Measurements from ENCODE around the gene LEKR1. TPM values are rescaled to one million over a fixed set of nuclear protein-coding genes. Genes with fewer than 3 reads are reported as not detected.
A peak's percentile ranks its signal among the peaks of the same experiment; 100 is the strongest.

The LEKR1 gene
- total and polyA plus RNA-seq, 2 of the 13 experiments (the other 11 are each of a cell fraction or from before 2014, with no cell fraction given) = 0.49 to 1.5 TPM

DNA sequence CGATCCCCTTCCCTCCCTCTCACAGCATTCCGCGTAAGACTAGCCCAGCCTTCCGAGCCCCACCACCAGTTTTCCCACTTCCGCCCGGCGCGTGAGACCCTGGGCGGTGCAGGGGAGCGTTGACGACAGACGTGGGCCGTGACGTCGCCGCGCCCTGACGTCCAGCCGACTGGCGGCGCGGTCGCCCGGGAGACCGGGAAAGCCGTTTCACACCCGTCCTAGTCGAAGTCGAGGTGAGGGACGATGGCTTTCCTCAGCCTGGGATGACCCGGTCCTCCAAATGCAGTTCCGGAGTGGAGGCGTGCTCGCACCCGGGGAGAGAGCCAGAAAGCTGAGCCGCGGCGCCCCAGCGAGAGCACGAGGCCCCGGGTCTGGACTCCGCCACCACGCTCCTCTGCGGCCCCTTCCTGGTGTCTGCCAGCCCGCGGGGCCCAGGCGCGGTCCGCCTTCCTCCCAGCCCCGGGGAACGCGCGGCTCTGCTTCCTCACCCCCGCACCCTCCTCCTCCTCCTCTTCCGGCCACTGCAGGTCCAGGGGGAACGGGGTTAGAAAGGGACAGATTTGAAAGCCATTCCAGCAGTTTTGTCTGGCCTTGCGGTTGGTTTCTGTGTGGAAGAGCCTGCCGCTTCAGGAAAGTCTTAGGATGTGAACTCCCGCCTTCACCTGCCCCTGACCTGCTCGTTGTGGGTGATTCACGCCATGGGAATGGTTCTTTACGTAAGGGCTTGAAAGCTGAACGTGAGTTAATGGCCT is at the start of gene LEKR1 (continued):
- TF ChIP-seq ZNF232 (CRISPR knock-in tag; IDR thresholded peaks at IDR 0.05; ENCODE audit: borderline replicate concordance) (0 out of 2 replicates have a peak, but pooled peaks have one; percentile 25), SOX6 (IDR thresholded peaks at IDR 0.05) (no peak), SOX6 (CRISPR knock-in tag; IDR thresholded peaks at IDR 0.05) (peak; percentile 56), ZNF782 (CRISPR knock-in tag; IDR thresholded peaks at IDR 0.05; ENCODE audit: borderline replicate concordance) (peak; percentile 76; the same call in 1 of the 2 replicates), PRMT3 (CRISPR knock-in tag; IDR thresholded peaks at IDR 0.05; ENCODE audit: borderline replicate concordance, low read depth) (no peak), ZNF883 (CRISPR knock-in tag; IDR thresholded peaks at IDR 0.05; ENCODE audit: not compliant biosample characterization) (peak; percentile 21), RXRB (CRISPR knock-in tag; IDR thresholded peaks at IDR 0.05; ENCODE audit: borderline replicate concordance) (peak; percentile 62; the same call in 1 of the 2 replicates), ZNF350 (CRISPR knock-in tag; IDR thresholded peaks at IDR 0.05; ENCODE audit: borderline replicate concordance, low read depth) (peak; percentile 72), JUN (CRISPR knock-in tag; IDR thresholded peaks at IDR 0.05) (peak; percentile 51; the same call in 1 of the 2 replicates), NKX3-1 (CRISPR knock-in tag; IDR thresholded peaks at IDR 0.05) (peak; percentile 68; the same call in 1 of the 2 replicates), ZNF556 (CRISPR knock-in tag; IDR thresholded peaks at IDR 0.05; ENCODE audit: borderline replicate concordance) (peak; percentile 76; the same call in 1 of the 2 replicates), KLF13 (CRISPR knock-in tag; IDR thresholded peaks at IDR 0.05) (no peak), KAT7 (CRISPR knock-in tag; IDR thresholded peaks at IDR 0.05; ENCODE audit: borderline replicate concordance) (no peak), STAG1 (CRISPR knock-in tag; IDR thresholded peaks at IDR 0.05) (0 out of 2 replicates have a peak, but pooled peaks have one; percentile 6)
- TF ChIP-seq, protein P1, sequence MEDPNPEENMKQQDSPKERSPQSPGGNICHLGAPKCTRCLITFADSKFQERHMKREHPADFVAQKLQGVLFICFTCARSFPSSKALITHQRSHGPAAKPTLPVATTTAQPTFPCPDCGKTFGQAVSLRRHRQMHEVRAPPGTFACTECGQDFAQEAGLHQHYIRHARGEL (CRISPR knock-in tag; IDR thresholded peaks at IDR 0.05) = peak; percentile 92
- TF ChIP-seq, protein P2, sequence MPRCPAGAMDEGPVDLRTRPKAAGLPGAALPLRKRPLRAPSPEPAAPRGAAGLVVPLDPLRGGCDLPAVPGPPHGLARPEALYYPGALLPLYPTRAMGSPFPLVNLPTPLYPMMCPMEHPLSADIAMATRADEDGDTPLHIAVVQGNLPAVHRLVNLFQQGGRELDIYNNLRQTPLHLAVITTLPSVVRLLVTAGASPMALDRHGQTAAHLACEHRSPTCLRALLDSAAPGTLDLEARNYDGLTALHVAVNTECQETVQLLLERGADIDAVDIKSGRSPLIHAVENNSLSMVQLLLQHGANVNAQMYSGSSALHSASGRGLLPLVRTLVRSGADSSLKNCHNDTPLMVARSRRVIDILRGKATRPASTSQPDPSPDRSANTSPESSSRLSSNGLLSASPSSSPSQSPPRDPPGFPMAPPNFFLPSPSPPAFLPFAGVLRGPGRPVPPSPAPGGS (CRISPR knock-in tag; IDR thresholded peaks at IDR 0.05) = peak; percentile 76
- TF ChIP-seq, protein P3, sequence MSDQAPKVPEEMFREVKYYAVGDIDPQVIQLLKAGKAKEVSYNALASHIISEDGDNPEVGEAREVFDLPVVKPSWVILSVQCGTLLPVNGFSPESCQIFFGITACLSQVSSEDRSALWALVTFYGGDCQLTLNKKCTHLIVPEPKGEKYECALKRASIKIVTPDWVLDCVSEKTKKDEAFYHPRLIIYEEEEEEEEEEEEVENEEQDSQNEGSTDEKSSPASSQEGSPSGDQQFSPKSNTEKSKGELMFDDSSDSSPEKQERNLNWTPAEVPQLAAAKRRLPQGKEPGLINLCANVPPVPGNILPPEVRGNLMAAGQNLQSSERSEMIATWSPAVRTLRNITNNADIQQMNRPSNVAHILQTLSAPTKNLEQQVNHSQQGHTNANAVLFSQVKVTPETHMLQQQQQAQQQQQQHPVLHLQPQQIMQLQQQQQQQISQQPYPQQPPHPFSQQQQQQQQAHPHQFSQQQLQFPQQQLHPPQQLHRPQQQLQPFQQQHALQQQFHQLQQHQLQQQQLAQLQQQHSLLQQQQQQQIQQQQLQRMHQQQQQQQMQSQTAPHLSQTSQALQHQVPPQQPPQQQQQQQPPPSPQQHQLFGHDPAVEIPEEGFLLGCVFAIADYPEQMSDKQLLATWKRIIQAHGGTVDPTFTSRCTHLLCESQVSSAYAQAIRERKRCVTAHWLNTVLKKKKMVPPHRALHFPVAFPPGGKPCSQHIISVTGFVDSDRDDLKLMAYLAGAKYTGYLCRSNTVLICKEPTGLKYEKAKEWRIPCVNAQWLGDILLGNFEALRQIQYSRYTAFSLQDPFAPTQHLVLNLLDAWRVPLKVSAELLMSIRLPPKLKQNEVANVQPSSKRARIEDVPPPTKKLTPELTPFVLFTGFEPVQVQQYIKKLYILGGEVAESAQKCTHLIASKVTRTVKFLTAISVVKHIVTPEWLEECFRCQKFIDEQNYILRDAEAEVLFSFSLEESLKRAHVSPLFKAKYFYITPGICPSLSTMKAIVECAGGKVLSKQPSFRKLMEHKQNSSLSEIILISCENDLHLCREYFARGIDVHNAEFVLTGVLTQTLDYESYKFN (CRISPR knock-in tag; conservative IDR thresholded peaks at IDR 0.05) = peak; percentile 11; the same call in 1 of the 2 replicates
- TF ChIP-seq, protein P4, sequence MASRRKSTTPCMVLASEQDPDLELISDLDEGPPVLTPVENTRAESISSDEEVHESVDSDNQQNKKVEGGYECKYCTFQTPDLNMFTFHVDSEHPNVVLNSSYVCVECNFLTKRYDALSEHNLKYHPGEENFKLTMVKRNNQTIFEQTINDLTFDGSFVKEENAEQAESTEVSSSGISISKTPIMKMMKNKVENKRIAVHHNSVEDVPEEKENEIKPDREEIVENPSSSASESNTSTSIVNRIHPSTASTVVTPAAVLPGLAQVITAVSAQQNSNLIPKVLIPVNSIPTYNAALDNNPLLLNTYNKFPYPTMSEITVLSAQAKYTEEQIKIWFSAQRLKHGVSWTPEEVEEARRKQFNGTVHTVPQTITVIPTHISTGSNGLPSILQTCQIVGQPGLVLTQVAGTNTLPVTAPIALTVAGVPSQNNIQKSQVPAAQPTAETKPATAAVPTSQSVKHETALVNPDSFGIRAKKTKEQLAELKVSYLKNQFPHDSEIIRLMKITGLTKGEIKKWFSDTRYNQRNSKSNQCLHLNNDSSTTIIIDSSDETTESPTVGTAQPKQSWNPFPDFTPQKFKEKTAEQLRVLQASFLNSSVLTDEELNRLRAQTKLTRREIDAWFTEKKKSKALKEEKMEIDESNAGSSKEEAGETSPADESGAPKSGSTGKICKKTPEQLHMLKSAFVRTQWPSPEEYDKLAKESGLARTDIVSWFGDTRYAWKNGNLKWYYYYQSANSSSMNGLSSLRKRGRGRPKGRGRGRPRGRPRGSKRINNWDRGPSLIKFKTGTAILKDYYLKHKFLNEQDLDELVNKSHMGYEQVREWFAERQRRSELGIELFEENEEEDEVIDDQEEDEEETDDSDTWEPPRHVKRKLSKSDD (CRISPR knock-in tag; IDR thresholded peaks at IDR 0.05; ENCODE audit: low read depth) = peak; percentile 80
